HEK293 (cell line): ENCODE data around the gene LPAR6.

Experiments used
- CTCF ChIA-PET: fragments of 350-600 bp; formaldehyde crosslinking; extraction: SDS; loops from one replicate; lab custom pipeline; 2021; ENCODE audit warnings: antibody characterized with exemption; lab: Yijun Ruan, JAX
- POLR2A ChIA-PET: fragments of 300-600 bp; formaldehyde crosslinking; extraction: SDS; loops from one replicate; lab custom pipeline; 2020; ENCODE audit warnings: antibody characterized with exemption, inconsistent platforms; lab: Yijun Ruan, JAX
- H3K27ac ChIP-seq: fragments of 200-500 bp; sonication (Bioruptor generic); 2 replicates; pipeline ENCODE4 v1.5.1; 2014; ENCODE audit warnings: low read depth, low read length, control low read depth, inconsistent platforms; ENCODE audit errors: extremely low read depth
- H3K36me3 ChIP-seq, 2 experiments: fragments of 200-500 bp in 1 of 2; sonication (Bioruptor generic) in 1 of 2; 1 replicate in 1 of 2; 2 replicates in 1 of 2; pipeline ENCODE4 v1.5.1; 2014 to 2017; ENCODE audit warnings: inconsistent platforms in 2 of 2, low read length in 2 of 2; ENCODE audit not compliant: control insufficient read depth in 2 of 2, insufficient read depth in 1 of 2
- H3K4me1 ChIP-seq: fragments of 200-500 bp; sonication (Bioruptor generic); 2 replicates; pipeline ENCODE4 v1.5.1; 2014; ENCODE audit warnings: mild to moderate bottlenecking, low read length, inconsistent platforms; ENCODE audit not compliant: control insufficient read depth, insufficient read depth
- H3K4me3 ChIP-seq: 2 replicates; pipeline ENCODE4 v1.5.1; 2011; ENCODE audit warnings: low read depth, mild to moderate bottlenecking, control low read depth, low read length, moderate library complexity
- H3K9me3 ChIP-seq: fragments of 200-500 bp; sonication (Bioruptor generic); 2 replicates; pipeline ENCODE4 v1.5.1; 2014; ENCODE audit warnings: low read depth, low read length, inconsistent platforms; ENCODE audit not compliant: control insufficient read depth, insufficient read depth
- HOXA7 ChIP-seq: sonication (generic); formaldehyde crosslinking; IDR thresholded peaks from 2 replicates; pipeline ENCODE4 v1.8.1; 2022; ENCODE audit warnings: missing genetic modification reagents, borderline replicate concordance
- PRDM6 ChIP-seq: fragments of 450-650 bp; formaldehyde crosslinking; IDR thresholded peaks from 2 replicates; pipeline ENCODE4 v1.5.1; 2017; ENCODE audit warnings: missing biosample characterization, missing genetic modification characterization
- SCRT2 ChIP-seq: fragments of 450-650 bp; formaldehyde crosslinking; IDR thresholded peaks from 2 replicates; pipeline ENCODE4 v1.5.1; 2016; ENCODE audit warnings: missing biosample characterization, missing genetic modification characterization
- ZBTB17 ChIP-seq: fragments of 450-650 bp; formaldehyde crosslinking; IDR thresholded peaks from 2 replicates; pipeline ENCODE4 v1.5.1; 2016; ENCODE audit warnings: missing biosample characterization, missing genetic modification characterization
- ZEB2 ChIP-seq: fragments of 450-650 bp; formaldehyde crosslinking; IDR thresholded peaks from 2 replicates; pipeline ENCODE4 v1.5.1; 2016; ENCODE audit warnings: missing biosample characterization, missing genetic modification characterization
- ZNF449 ChIP-seq: fragments of 450-650 bp; formaldehyde crosslinking; IDR thresholded peaks from 2 replicates; pipeline ENCODE4 v1.5.1; 2017; ENCODE audit warnings: missing biosample characterization, mild to moderate bottlenecking, missing genetic modification characterization, moderate library complexity
- ZNF48 ChIP-seq: fragments of 450-650 bp; formaldehyde crosslinking; IDR thresholded peaks from 2 replicates; pipeline ENCODE4 v1.5.1; 2016; ENCODE audit warnings: missing biosample characterization, missing genetic modification characterization
- ZNF626 ChIP-seq: fragments of 450-650 bp; sonication (Bioruptor Pico); formaldehyde crosslinking; IDR thresholded peaks from 2 replicates; pipeline ENCODE4 v1.5.1; 2018; ENCODE audit warnings: missing biosample characterization, missing genetic modification characterization, inconsistent platforms
- ZSCAN23 ChIP-seq: fragments of 450-650 bp; formaldehyde crosslinking; IDR thresholded peaks from 2 replicates; pipeline ENCODE4 v1.5.1; 2016; ENCODE audit warnings: missing biosample characterization, missing genetic modification characterization
- ZXDB ChIP-seq: fragments of 450-650 bp; formaldehyde crosslinking; IDR thresholded peaks from 2 replicates; pipeline ENCODE4 v1.5.1; 2016; ENCODE audit warnings: missing biosample characterization, missing genetic modification characterization
- TF ChIP-seq, protein P1 (sequence below): fragments of 450-650 bp; formaldehyde crosslinking; IDR thresholded peaks from 2 replicates; pipeline ENCODE4 v1.5.1; 2016; ENCODE audit warnings: missing biosample characterization, missing genetic modification characterization

Gene LPAR6

DNA sequence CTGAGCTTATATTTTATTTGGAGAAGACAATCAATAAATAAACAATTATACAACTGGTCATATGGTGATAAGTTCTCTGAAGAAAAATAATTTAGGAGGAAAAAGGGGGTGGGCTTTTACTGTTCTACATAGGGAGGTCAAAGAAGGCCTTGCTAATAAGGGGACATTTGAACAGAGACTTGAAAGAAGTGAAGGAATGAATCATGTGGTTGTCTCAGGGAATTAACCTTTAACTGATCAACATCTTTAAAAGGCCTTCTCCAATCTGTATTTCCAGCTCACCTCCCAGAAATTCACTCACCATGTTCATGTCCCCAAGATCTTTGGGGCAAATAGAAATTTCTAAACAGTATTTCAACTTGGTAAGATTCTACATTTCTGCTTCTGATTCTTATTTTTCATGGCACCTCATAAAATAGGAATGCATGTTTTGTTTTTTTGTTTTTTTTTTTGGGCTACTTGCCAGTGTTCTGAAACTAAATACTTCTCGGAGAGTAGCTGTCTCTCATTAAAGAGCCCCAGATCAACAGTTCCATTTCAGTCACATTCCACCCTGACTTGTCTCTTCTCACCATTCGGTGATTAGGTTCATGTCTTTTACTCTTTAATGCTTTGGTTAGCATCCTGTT lies 19.2 kb upstream of the LPAR6 start (continued):
- TF ChIP-seq PRDM6, result peak; percentile 85
- TF ChIP-seq ZSCAN23, result no peak
- TF ChIP-seq SCRT2 (tag by site-specific recombination), result peak; percentile 68
- peak; percentile 31; the same call in 1 of the 2 replicates for TF ChIP-seq ZEB2 (tag by site-specific recombination)
- no peak for TF ChIP-seq HOXA7 (CRISPR knock-in tag)
- TF ChIP-seq ZBTB17 (tag by site-specific recombination), result peak; percentile 40; the same call in 1 of the 2 replicates
- TF ChIP-seq, protein P1, sequence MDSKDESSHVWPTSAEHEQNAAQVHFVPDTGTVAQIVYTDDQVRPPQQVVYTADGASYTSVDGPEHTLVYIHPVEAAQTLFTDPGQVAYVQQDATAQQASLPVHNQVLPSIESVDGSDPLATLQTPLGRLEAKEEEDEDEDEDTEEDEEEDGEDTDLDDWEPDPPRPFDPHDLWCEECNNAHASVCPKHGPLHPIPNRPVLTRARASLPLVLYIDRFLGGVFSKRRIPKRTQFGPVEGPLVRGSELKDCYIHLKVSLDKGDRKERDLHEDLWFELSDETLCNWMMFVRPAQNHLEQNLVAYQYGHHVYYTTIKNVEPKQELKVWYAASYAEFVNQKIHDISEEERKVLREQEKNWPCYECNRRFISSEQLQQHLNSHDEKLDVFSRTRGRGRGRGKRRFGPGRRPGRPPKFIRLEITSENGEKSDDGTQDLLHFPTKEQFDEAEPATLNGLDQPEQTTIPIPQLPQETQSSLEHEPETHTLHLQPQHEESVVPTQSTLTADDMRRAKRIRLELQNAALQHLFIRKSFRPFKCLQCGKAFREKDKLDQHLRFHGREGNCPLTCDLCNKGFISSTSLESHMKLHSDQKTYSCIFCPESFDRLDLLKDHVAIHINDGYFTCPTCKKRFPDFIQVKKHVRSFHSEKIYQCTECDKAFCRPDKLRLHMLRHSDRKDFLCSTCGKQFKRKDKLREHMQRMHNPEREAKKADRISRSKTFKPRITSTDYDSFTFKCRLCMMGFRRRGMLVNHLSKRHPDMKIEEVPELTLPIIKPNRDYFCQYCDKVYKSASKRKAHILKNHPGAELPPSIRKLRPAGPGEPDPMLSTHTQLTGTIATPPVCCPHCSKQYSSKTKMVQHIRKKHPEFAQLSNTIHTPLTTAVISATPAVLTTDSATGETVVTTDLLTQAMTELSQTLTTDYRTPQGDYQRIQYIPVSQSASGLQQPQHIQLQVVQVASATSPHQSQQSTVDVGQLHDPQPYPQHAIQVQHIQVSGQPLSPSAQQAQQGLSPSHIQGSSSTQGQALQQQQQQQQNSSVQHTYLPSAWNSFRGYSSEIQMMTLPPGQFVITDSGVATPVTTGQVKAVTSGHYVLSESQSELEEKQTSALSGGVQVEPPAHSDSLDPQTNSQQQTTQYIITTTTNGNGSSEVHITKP (tag by site-specific recombination), result 0 out of 2 replicates have a peak, but pooled peaks have one; percentile 9
- TF ChIP-seq, all 188 proteins: peak for 7

DNA sequence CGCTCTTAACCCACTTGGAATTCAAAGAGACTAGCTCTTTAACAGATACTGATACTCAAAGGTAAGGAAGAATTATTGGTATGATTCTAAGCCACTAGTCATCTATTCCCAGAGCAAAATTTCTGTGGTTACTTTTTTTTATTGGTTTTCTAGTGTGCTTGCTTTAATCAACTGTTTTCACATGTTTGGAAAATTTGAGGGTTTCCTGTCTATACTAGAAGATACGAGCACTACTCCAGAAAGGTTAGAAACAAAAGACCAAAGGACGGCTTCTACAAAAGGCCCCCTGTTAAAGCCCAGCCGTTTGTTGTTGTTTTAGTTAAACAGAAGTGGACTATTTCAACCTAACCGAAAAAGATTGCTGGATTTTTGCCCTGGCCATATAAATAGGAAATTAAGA lies 18.5 kb upstream of the LPAR6 start:
- Histone ChIP-seq H3K9me3 (no peaks in the 10 kb centered on the region), H3K36me3 (no peaks in the 10 kb centered on the region), H3K27ac (no peak overlapping the region), H3K4me1 (peaks cover 9% of the 10 kb centered on the region), H3K4me3 (no peak overlapping the region)
- TF ChIP-seq ZNF48 (tag by site-specific recombination) (no peak), ZNF449 (peak; percentile 44; the same call in 1 of the 2 replicates), ZNF626 (tag by site-specific recombination) (no peak)
- CTCF ChIA-PET, result interaction anchor here (0.5 kb wide), 1 partner anchor 1667 kb away, joined by 3 read pairs; no protein-coding TSS in a partner anchor
- POLR2A ChIA-PET, result no interaction called here

GRCh38 chr13:48429886-48430285 lies 17.0 kb upstream of the LPAR6 start:
- Histone ChIP-seq H3K4me3 (no peak overlapping the region), H3K4me1 (peaks cover 9% of the 10 kb centered on the region), H3K27ac (no peak overlapping the region), H3K36me3 (no peaks in the 10 kb centered on the region), H3K9me3 (no peaks in the 10 kb centered on the region)
- TF ChIP-seq PRDM6 (no peak), ZXDB (tag by site-specific recombination) (no peak)
- ChIA-PET CTCF (interaction anchor here (0.6 kb wide), 1 partner anchor 29 kb away, joined by 3 read pairs; no protein-coding TSS in a partner anchor), POLR2A (no interaction called here)
